ENCODE results near the gene SLC39A9.

Gene SLC39A9

DNA sequence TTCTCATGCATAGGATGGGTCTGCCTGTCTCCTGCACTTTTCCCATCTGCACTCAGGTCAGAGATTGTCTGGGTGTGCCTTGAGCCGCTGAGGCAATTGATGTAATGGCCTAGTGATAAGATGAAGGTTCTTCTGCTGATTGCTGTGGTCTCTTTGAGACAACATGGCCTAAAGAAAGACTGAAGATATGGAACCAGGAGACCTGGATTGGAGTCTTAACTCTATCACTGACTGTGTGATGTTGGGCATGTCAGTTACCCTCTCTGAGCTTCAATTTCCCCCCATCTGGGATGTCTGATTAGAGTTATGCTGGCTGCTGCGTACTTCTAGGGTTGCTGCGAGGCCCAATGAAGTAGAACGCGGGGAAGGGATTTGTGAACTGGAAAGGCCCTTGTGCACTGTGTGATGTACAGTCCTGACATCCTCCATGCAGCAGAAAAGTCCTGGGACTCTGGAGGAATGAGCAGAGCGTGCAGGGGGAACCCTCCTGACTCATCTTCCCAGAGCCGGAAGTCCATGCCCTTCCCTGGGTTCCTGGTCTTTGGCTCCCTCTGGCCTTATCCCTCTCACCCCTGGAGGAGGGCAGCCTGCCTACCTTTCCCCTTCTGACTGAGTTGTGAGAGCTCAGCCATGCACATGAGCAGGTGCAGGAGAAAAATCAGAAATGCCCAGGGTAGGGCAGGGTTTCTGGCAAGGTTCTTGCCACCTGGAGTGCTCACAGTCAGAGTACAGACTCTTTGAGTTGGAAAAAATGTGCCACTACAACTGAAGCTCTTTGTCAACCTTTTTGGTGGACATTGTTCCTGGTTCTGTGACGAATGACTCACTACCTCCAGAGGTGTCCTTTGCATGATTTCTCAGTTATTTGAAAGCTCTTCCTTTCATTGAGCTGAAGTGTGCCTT, 107.1 kb downstream of the SLC39A9 start:
- no peak for DNase-seq

DNA sequence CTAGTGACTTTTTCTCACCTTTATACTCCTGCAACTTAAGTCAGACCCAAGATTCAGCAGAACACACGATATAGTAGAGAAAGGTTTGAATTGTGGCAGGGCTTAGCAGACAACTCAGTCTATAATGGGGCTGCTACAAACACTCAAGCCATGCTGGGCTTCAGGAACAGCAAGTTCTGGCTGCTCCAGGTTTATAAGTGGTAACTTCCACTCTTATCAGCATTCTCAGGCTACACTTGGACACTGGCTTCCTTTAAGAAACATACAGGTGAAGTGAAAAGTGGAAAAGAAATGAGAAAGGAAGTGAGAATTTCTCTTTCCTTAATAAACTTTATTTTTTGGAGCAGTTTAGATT, 107.7 kb downstream of the SLC39A9 start:
- DNase-seq: no peak
